CD4-positive, alpha-beta T cell treated with Interleukin-21 for 1 hour (primary cell): Measurements from ENCODE around the gene ELOVL5.
"Not testable (repeated sequence)": the region's sequence is repeated elsewhere in the genome, so short reads cannot be mapped to it uniquely, and the experiment has no call there.

Source experiments
- DNase-seq: peaks from one replicate; pipeline ENCODE4 v3.0.0-alpha.2; 2020

ELOVL5 gene

DNA sequence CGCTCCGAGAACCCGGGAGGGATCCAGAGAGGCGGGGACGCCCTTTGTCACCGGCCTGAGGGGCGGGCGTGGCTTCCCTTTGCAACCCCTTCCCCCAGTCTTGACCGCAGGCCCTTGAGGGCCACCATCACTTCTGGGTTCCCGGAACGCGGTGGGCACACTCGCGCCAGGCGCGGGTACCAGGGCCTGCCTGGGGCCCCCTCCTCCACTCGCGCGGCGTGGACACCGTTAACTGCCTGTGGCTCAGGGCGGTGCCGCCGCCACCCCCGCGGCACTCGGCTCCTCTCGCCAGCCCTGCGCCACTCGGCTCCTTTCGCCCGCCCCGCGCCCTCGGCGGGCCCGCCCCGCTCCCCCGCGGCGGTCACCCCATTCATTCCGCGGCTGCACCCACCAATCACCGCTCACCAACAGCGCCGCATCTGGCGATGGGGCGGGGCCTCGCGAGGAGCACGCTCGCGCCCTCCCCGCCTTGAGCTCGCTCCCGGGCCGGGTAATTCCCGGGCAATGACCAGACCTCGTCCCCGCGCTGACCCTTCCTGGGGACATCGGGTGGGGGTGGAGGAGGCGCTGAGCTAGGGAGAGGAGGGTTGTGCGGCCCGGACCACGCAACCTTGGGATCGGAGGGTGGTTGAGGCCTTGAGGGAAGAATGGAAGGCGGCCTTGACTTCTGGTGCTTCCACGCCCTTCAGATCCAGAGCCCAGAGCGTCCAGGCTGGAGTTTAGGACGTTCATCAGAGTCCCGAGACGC is 10.5 kb upstream of the ELOVL5 start:
- peak; percentile 93 for DNase-seq

DNA sequence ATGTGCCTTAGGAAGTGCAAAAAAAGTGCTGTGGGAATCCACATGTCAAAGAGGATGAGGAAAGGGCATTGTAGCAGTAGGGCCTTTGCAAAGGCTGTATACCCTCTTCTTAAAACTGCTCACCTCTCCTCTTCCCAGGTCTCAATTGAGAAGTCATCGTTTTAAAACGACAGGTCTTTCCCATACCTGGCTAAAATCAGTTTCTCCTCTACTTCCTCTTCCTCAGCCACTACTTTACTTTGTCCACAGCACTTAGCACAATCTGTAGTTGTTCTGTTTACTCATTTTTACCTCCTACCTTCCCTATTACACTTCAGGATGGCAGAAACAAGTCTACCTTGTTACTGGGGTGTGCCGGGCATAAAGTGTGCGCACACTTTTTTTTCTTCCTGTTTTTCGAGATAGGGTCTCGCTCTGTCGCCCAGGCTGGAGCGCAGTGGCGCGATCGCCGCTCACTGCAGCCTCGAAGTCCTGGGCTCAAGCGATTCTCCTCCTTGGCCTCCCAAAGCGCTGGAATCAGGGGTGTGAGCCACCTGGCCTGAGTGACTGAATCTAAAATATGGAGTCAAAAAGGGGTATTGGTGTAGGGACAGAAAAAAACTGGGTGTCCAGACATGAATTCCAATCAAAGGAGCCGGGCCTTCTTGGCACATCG is 9.8 kb upstream of the ELOVL5 start:
- DNase-seq = no peak

DNA sequence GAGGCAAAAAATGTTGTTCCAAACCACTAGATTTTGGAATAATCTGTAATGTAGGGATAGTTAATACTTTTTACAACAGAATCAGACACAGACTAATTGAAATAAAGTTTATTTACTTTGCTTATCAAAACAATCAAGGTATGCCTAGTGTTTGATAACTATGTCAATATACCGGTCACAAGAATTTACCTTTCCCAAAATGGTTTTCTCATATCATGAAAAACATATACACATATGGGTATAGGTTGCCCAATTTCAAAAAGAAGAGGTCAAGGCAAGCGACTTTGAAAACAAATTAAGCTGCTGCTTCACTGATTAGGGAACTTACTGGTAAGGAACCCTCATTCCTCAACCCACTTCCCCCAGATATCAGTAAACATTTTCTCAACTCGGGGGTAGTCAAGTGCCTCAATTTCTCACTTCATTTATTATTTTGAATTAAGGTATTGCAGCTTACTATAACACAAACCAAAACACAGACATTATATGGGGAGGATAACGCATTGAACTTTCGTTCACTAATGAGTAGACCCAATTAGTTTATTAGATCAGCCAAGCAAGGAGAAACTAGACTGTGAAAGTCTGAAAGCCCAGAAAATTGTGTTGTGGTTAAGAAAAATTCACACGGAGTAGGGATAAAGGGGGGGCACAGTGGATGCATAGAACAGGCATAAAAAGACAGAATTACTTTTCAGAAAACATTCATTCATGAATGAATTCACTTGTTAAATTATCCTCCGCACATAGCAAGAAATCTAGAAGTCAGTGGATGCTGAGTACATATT is 9.0 kb upstream of the ELOVL5 start:
- no peak for DNase-seq

DNA sequence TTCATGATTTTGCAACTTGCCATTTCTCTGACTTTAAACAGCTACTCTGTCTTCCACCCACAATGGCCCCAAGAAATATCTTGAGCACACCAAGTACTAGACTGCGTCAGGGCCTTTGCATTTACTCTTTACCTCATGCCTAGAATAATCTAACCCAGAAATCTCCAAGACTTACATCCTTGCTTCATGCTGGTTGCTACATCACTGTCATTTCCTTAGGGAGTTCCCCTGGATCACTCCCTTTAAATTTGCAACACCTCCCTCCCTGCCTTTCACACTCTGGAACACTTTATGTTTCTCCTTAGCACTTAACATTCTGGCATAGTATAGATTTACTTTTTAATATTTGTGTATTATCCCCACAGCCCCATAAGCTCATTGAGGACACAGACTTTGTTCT is 4.9 kb upstream of the ELOVL5 start:
- no peak for DNase-seq

DNA sequence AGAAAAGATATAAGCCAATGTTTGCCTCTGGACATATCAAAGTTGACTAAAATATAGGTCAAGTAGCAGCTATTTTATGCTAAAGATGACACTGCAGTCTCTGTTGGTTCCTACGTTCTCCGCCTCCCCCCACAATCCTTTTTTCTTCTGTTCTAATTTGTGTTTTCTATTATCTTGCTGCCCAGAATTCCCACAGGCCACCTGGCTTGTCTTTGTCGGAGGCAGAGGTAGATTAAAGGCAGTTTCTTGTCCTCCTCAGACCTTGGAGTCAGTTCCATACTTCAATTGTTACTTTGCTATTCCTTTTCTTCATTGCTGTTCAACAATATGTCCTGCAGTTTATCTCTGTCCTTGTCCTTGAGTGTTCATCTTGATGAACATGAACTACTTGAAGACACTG is 3.6 kb upstream of the ELOVL5 start:
- no peak for DNase-seq

DNA sequence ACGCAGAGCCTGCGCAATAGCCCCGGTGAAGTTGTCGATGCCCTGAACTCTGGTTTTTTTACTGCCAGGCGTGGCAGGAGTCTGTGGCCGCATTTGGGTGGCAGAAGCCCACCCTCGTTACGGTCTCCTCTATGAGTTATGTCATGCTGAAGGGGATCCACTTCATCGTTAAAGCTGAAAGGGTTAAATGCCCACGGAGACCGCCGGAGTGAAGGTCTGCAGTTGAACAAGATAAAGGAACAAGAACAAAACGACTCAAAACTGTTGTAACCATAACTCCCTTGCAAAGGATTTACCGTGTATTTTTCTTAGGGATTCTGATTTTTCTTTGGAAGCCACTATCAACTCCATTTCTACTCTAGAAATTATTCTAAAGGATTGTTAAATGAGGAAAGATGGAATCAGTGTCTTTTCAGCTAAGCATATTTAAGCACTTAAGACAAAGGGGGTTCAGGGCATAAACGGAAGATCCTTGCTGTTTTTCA is 501 bp upstream of the ELOVL5 start:
- no peak for DNase-seq

DNA sequence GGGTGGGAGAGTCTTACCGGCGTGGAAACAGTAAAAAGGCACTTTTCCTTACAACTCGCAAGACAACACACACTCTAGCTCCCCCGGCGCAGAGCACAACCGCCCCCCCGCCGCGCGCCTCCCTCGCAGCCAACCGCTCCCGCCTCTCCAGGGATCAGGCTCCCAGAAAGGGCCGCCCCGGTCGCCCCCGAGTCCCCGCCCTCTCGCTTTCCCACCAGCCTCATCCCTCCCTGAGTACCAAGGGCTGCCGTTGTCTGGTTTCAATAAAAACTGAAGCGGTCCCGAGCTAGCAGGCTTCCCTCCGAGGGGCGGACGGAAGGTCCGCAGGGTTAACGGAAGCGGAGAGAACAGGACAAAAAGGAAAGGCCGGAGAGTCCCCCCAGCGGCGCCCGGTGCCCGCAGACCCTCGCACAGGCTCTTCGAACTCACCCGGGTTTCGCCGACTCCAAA is 804 bp downstream of the ELOVL5 start:
- peak; percentile 57 for DNase-seq

DNA sequence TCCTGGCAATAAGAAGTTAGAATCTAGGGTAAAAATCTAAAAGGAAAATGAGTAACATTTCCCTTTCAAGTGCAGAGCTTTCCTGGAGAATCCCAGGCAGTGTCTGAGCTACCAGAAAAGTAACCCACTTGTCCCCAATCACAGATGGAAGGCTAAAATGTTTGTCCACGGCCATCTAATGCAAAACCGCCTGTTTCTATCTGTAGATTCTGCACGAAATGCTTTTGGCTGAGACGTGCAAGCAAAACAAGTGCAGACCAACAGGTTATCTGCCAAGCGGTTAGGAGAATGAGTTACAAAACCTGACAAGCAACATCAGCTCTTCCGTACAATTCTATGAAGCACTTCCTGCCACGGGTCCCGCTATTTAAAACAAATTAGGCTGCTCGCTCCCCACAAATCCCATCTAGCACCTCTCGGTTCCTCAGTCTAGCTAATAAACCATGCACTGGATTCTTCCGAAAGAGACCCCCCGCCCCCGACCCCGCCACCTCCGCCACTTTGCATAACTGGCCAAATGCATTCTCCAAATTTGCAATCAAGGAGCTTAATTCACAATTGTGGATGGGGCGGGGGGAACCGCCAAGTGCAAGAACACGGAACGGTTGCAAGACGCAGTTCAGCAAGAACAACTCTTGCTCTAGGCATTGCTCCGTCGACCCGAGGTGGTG is 1.4 kb downstream of the ELOVL5 start:
- DNase-seq = peak; percentile 52

DNA sequence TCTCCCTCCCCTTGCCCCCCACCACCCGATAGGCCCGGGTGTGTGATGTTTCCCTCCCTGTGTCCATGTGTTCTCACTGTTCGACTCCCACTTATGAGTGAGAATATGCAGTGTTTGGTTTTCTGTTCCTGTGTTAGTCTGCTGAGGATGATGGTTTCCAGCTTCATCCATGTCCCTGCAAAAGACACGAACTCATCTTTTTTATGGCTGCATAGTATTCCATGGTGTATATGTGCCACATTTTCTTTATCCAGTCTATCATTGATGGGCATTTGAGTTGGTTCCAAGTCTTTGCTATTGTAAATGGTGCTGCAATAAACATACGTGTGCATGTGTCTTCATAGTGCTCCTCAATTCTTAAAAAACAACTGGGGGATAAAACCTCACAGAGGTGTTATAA is 2.7 kb downstream of the ELOVL5 start:
- DNase-seq = not testable (repeated sequence)

DNA sequence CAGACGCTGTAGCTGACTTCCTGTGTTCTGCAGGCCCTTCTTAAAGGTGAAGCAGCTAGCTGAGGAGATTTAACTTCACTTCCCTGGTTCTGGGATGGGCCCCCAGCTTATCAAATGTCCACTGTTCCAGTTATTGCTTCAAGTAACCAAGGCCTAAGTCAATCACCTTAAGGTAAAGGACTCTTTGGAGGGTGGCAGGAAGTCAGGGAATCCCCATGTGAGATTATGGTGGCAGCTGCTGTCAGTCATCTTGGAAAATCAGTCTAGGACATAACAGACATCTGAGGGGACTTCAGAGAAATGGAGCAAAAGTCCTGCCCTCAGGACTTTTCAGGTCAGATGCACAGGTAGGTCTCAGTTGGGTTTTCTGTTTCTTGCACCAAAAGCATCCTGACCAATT is 3.8 kb downstream of the ELOVL5 start:
- peak; percentile 44 for DNase-seq

DNA sequence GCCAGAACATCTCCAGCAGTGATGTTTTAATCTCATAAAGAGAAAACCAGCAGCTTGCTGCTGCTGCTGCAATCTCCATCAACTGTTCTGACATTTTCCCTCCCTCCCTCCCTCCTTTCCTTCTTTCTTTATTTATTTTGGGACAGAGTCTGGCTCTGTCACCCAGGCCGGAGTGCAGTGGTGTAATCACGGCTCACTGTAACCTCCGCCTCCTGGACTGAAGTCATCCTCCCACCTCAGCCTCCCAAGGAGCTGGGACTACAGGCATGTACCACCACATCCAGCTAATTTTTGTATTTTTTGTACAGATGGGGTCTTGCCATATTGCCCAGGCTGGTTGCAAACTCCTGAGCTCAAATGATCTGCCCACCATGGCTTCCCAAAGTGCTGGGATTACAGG is 5.7 kb downstream of the ELOVL5 start:
- no peak for DNase-seq

DNA sequence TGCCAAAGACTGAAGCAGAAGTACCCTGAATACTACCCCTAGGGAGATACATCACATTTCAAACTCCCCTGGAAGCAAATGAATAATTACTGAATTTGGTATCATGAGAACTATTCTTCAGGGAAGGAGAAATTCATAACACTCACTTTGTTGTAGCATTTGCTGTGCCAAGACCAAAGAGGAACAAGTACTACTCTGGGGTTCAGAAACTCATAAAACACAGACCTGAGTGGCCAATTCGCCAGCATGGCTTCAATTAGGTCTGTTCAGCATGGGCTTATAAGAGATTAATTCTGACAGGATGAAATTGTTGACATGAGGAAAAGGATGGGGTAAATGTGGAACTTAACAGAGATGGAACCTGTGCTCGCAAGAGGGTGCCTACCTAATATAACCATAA is 6.5 kb downstream of the ELOVL5 start:
- no peak for DNase-seq

DNA sequence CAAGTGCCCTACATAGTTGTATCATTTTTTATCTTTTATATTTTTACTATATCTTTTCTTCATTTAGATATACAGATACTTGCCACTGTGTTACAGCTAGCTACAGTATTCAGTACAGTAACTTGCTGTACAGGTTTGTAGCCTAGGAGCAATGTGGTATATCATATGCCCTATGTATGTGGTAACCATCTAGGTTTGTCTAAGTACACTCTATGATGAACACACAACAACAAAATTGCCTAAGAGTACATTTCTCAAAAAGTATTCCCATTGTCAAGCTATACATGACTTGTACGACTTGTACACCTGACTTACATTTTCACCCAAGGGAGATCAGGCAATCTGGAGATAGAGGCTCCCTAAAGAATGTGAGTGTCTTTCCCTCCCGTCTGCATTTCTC is 8.2 kb downstream of the ELOVL5 start:
- no peak for DNase-seq

DNA sequence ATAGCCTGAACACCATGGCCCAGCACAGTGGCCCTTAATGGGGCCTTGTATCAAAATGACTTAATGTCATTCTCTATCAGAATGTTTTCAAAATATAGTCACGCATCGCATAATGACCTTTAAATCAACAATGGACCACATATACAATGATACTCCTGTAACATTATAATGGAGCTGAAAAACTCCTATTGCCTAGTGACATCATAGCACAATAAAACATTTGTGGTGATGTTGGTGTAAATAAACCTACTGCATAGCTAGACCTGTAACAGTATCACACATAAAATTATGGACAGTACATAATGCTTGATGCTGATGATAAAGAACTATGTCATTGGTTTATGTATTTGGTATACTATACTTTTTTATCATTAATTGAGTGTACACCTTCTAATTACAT is 9.3 kb downstream of the ELOVL5 start:
- no peak for DNase-seq

DNA sequence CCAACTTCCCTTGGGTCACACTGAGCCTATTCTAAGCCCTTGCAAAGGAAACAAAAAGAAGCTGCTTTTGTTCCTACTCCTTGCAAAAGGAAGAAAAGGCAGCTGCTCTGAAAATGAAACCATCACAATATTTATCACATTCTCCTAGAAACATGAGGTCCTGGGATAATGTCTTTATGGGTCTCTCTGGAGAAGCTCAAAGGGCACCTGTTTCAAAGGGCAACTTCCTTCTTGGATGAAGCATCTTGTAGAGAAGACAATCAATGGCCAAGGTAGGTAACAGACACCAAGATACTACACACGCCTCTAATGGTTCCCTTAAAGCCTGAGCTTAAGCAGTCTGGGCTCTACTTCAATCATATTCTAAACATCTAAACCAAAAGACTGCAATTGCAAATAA is 10.4 kb downstream of the ELOVL5 start:
- DNase-seq = no peak

DNA sequence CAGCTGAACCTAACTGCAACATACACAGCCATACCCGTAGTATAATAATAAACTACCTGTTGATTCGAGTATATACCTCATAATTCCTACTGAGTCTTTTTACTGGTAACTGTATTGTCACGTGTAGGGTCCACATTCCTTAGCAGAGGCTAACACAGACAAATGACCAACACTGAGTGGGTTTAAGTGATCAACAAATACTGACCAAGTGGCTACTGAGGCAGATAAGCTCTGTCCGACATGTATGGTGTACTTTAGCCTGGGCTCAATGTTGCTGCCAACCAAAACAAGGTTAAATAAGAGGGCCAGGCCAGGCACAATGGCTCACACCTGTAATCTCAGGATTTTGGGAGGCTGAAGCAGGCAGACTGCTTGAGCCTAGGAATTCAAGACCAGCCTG is 12.7 kb downstream of the ELOVL5 start:
- no peak for DNase-seq

DNA sequence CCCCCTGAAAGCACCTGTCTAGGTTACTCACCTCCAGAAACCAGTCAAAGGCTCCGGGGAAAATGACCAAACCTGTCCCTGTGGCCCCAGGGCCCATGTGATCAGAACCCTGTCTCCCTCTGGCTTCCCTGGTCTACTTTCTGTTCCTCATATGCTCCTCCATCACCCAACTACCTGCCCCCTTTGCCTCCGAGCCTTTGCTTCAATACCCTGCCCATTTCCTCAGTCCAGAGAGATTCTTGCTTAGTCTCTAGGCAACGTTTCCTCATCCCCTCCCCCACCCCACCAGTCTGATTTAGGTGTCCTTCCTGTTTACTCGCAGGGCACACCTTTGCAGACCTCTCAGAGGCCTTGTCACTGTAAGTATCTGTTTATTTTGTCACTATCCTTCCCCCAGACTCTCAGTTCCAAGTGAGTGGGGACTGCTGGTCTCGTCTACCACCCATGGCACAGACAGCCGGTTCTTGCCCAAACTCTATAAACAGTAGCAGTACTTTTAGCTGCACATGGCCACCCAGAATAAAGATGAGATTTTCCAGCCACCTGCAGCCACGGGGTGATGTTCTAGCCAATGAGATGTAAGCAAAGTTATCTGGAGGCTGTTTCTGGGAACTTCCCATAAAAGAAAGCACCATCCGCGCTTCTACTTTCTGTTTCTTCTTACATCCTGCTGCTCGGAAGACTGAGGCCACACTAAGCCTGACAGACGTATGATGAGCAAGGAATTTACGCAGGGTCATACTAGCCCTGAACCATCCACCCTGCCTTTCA is 13.3 kb downstream of the ELOVL5 start:
- DNase-seq = peak; percentile 89

DNA sequence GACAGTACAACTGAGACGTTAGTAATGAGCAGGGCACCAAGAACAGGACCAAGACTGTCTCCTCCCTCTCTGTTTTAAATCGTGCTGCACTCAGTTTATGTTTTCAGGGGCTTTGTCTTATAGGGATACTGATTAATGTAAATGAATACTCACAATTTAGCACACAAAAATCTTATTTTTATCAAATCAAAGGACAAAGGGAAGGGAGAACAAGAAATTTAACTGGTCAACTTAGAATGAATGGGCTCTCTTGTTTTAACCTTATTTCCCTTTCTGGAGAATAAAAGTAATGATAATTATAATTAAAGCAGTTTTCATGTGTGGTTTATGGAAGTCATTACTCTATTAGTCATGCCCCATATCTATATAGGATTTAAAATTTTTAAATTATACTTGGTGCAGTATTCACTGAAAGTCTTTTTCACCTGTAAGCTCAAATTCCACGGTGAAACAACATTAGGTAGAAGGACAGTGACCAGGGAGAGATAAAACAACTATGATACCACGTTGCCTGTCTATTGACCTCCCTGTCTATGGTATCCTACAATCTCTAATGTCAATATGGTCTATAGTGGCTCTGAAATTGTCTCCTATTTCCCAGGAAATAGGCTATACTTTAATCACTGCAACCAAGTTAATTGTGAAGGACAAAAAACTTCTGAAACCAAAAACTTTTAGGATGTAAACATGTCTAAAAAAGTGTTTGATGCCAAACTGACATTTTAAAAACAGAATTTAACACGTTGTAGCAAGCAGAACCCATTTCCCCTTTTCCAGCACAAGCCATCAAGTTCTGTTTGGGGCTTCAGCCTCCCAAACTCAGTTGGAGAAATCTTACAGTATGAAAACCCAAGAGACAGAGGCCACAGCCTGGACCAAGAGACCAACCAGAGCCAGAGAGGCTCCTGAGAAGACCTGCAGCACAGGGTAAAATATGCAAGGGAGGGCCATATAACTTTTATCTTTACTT is 15.0 kb downstream of the ELOVL5 start:
- no peak for DNase-seq

DNA sequence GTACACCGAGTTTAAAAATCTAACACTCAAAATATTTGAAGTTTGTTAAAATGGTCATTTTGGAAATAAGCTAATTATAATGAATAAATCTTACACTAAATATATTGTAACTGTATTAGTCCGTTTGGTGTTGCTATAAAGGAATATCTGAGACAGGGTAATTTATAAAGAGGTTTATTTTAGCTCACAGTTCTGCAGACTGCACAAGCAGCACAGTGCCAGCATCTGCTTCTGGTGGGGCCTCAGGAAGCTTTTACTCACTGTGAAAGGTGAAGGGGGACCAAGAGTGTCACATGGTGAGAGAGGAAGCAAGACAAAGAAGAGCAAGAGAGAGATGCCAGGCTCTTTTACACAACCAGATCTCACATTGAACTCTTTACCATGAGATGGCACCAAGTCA is 17.1 kb downstream of the ELOVL5 start:
- DNase-seq = no peak

DNA sequence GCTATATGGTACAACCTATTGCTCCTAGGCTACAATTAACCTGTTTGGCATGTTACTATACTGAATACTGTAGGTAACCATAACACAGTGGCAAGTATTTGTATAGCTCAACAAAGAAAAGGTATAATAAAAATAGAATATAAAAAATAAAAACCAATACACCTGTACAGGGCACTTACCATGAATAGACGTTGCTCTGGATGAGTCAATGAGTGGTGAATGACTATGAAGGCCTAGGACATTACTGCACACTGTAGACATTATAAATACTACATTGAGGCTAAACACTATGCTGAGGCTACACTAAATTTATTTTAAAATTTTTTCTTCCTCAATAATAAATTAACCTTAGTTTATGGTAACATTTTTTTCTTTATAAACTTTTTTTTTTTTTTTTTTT is 18.6 kb downstream of the ELOVL5 start:
- DNase-seq = no peak

DNA sequence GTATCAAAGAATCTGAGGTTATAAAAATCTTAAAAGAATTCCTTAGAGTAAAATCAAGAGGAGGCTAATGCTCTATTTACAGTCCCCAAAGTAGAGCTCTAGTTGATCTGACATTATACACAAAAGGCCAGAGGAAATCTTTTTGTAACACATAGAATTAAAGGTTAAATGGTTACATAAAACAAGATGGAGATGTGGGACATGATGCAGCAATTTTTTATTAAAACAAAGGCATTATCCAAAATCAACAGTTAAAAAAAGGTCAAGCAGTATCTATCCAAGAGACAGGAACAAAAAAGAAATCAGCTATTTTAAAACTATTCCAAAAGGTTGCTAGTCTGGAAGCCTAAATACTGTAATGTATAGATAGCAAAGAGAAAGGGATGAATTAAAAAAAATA is 20.4 kb downstream of the ELOVL5 start:
- DNase-seq = no peak
